ENCODE data around the gene RPL7A. TPM values are rescaled to one million over a fixed set of nuclear protein-coding genes. Genes with fewer than 3 reads are reported as not detected.

The RPL7A gene
- total and polyA plus RNA-seq, 12 donors = 859 to 3,182 (median 927) TPM

- Histone ChIP-seq H3K36me3 (peaks cover 0 to 67% (median 25%) of the 10 kb centered on the region in 9 donors), H3K4me3 (peak overlapping the region in 1 of 10 donors; percentile 34), H3K9me3 (no peaks in the 10 kb centered on the region), H3K27me3 (no peaks in the 10 kb centered on the region), H3K27ac (peak overlapping the region in 2 of 10 donors; percentile 27 to 80), H3K4me1 (peaks cover 26 to 87% (median 77%) of the 10 kb centered on the region in 9 donors)
- ATAC-seq (no peak), DNase-seq (no peak)
- intact Hi-C loops (cut with DNase I) = loop anchor here in 1 of 10 donors (5.0 kb wide), 1 partner anchor 34 kb away; the partner anchor contains the start of gene SURF6
- WGBS, 2 donors = 66 to 68% methylated on average over 12 of the region's 12 CpGs
- TF ChIP-seq CTCF (IDR thresholded peaks at IDR 0.05) = no peak
Observed at GRCh38 chr9:133371261-133371711, 23.3 kb downstream of the RPL7A start.

- ATAC-seq (no peak), DNase-seq (no peak)
- no peaks in the 10 kb centered on the region for H3K27me3 ChIP-seq
- H3K4me3 ChIP-seq = no peak overlapping the region
- no peak for TF ChIP-seq CTCF (IDR thresholded peaks at IDR 0.05)
- WGBS, 2 donors = 59 to 67% methylated on average over 7 of the region's 7 CpGs
- H3K4me1 ChIP-seq = peaks cover 26 to 91% (median 84%) of the 10 kb centered on the region in 9 donors
- H3K9me3 ChIP-seq = peaks cover 0 to under 1% (median 0%) of the 10 kb centered on the region in 11 donors
- H3K27ac ChIP-seq = peak overlapping the region in 3 of 10 donors; percentile 7 to 80 (median 27)
- H3K36me3 ChIP-seq = peaks cover 0 to 59% (median 19%) of the 10 kb centered on the region in 9 donors
- intact Hi-C loops (cut with DNase I) = loop anchor here in 1 of 10 donors (5.0 kb wide), 1 partner anchor 35 kb away; the partner anchor contains the start of gene SURF6
Observed at GRCh38 chr9:133372144-133372543, 24.1 kb downstream of the RPL7A start.

- Histone ChIP-seq H3K4me1 (peaks cover 16 to 66% (median 59%) of the 10 kb centered on the region in 9 donors), H3K9me3 (peaks cover 0 to 8% (median 0%) of the 10 kb centered on the region in 11 donors), H3K4me3 (peak overlapping the region; percentile 78 to 100 (median 96)), H3K36me3 (peaks cover 0 to 39% (median 16%) of the 10 kb centered on the region in 9 donors), H3K27ac (peak overlapping the region in 8 of 10 donors; percentile 95 to 99 (median 97)), H3K27me3 (no peaks in the 10 kb centered on the region)
- intact Hi-C loops (cut with DNase I) = loop anchor here in 3 of 10 donors (2.0 to 5.0 kb wide), 4 partner anchors 26 to 43 kb away; partner anchors contain the start of genes REXO4 (in 2 of the 3), SURF6 (in 2 of the 3), MED22 (in 1 of the 3) and RPL7A (in 1 of the 3)
- no peak for TF ChIP-seq CTCF (IDR thresholded peaks at IDR 0.05)
- no peak for ATAC-seq
- DNase-seq = no peak
- 24 to 32% methylated on average over 12 of the region's 12 CpGs for WGBS, 2 donors
Observed at GRCh38 chr9:133374612-133375115, 26.6 kb downstream of the RPL7A start.

GRCh38 chr9:133375116-133375723 lies 27.2 kb downstream of the RPL7A start:
- Histone ChIP-seq H3K27ac (peak overlapping the region; percentile 76 to 99 (median 96)), H3K4me1 (peaks cover 13 to 60% (median 55%) of the 10 kb centered on the region in 9 donors), H3K4me3 (peak overlapping the region; percentile 78 to 100 (median 96)), H3K27me3 (no peaks in the 10 kb centered on the region), H3K9me3 (peaks cover 0 to 8% (median 0%) of the 10 kb centered on the region in 11 donors), H3K36me3 (peaks cover 0 to 33% (median 11%) of the 10 kb centered on the region in 9 donors)
- ATAC-seq (peak in 3 of 8 donors; percentile 0 to 8 (median 8)), DNase-seq (no peak)
- WGBS, 2 donors = 1% methylated on average over 31 to 39 of the region's 39 CpGs
- intact Hi-C loops (cut with DNase I) = loop anchor here in 3 of 10 donors (2.0 to 5.0 kb wide), 4 partner anchors 26 to 43 kb away; partner anchors contain the start of genes REXO4 (in 2 of the 3), MED22 (in 1 of the 3), RPL7A (in 1 of the 3) and SURF6 (in 1 of the 3)
- peak in 1 of 9 donors; percentile 3 for TF ChIP-seq CTCF (IDR thresholded peaks at IDR 0.05)
